ENCODE results near the gene TUSC2.
A peak's percentile ranks its signal among the peaks of the same experiment; 100 is the strongest.

The TUSC2 gene

DNA sequence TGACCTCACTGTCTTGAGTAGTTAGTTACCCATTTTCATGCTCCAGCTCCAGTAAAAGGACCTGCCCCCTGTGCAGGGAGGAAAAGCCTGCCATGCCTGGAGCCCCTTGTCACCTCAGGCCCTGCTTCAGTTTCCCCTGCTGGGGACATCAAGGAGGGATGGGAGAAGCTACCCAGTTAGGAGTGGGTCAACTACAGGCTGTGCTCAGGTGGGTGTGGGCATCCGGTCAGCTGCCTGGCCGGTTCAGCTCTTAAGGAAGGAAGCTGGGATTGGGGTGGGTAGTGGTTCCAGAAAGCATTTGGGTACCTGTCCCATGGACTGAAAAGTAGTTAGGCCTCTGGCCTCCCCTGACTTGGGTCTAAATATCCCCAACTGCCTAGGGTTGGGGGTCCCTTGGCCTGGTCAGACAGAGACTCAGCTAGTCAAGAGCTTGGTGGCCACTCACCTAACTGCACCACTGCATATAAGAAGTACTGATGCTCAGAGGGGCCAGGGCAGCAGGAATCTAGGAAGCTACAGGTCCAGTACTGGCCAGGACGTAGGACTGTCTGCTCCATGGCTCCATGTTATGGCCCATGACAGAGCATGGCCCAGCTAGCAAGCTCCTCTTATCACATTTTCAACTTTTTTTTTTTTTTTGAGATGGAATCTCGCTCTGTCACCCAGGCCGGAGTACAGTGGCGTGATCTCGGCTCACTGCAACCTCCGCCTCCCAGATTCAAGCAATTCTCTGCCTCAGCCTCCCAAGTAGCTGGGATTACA lies 48.6 kb downstream of the TUSC2 start:
- no peaks in the 10 kb centered on the region for H3K4me1 ChIP-seq (ENCODE audit: control insufficient read depth, low read depth, low read length)
- no peaks in the 10 kb centered on the region for H3K79me2 ChIP-seq (ENCODE audit: control insufficient read depth, insufficient read depth, low read length)
- H3K4me3 ChIP-seq (ENCODE audit: low read length), result no peak overlapping the region
- H2BK5ac ChIP-seq (ENCODE audit: low read length), result no peak overlapping the region
- H3K4me2 ChIP-seq (ENCODE audit: low read length), result no peak overlapping the region
- no CpG with 5 or more reads among the region's 8 CpGs for WGBS (ENCODE audit: extremely low coverage, insufficient coverage, low lambda C conversion rate)
- no peaks in the 10 kb centered on the region for H3K36me3 ChIP-seq (ENCODE audit: control insufficient read depth, insufficient read depth, low read length)
- H3K9ac ChIP-seq (ENCODE audit: low read length), result no peak overlapping the region
- no peaks in the 10 kb centered on the region for H3K79me1 ChIP-seq (ENCODE audit: low read length)
- H3K4ac ChIP-seq (ENCODE audit: low read depth, low read length), result no peak overlapping the region
- H3K18ac ChIP-seq (ENCODE audit: low read length), result no peak overlapping the region
- H2BK120ac ChIP-seq (ENCODE audit: low read depth, low read length), result no peak overlapping the region
- no peak overlapping the region for H3K27ac ChIP-seq (ENCODE audit: low read depth, low read length)
- H4K8ac ChIP-seq (ENCODE audit: low read depth, low read length), result no peak overlapping the region
- H2BK15ac ChIP-seq (replicated peaks; ENCODE audit: low read depth), result no peak overlapping the region
- peaks cover 11% of the 10 kb centered on the region for H3K27me3 ChIP-seq (ENCODE audit: insufficient read depth, low read length, poor library complexity)
- no peak overlapping the region for H4K5ac ChIP-seq (ENCODE audit: low read length)
- no peak overlapping the region for H3K23ac ChIP-seq (ENCODE audit: low read length)
- no peak overlapping the region for H3K56ac ChIP-seq (ENCODE audit: low read length)
- H2AK5ac ChIP-seq (ENCODE audit: low read length), result no peak overlapping the region
- DNase-seq, result no peak

DNA sequence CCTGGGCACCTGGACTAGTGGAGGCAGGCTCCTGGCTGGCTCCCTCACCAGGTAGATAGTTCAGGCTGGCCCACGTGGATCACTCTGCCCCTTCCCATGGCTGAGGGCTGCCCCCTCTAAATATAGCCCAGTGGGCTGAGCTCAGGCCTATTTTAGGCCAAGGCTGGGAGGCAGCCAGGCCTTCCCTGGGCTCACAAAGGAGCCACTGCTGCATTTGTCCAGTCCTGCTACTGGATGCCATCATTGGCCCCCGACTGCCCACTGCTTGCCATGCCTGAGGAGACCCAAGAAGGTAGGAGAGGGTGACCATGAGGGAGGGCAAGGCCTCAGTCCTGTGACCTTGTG lies 49.2 kb downstream of the TUSC2 start, which contains the start of gene LSMEM2:
Gene LSMEM2 (plus strand): TSS at position 208 of the 345 bp plus-strand sequence. CDS start 27 bp downstream, at position 235.
- no peak within 1 kb of the TSS for H2BK5ac ChIP-seq (ENCODE audit: low read length)
- no peaks in the 10 kb centered on the region for H3K4me1 ChIP-seq (ENCODE audit: control insufficient read depth, low read depth, low read length)
- H2BK120ac ChIP-seq (ENCODE audit: low read depth, low read length), result no peak within 1 kb of the TSS
- H3K79me1 ChIP-seq (ENCODE audit: low read length), result no peaks in the 10 kb centered on the region
- no peak within 1 kb of the TSS for H2BK15ac ChIP-seq (replicated peaks; ENCODE audit: low read depth)
- H3K9ac ChIP-seq (ENCODE audit: low read length), result no peak within 1 kb of the TSS
- H4K5ac ChIP-seq (ENCODE audit: low read length), result no peak within 1 kb of the TSS
- no peak within 1 kb of the TSS for H4K8ac ChIP-seq (ENCODE audit: low read depth, low read length)
- WGBS (ENCODE audit: extremely low coverage, insufficient coverage, low lambda C conversion rate), result no CpG with 5 or more reads among the region's 2 CpGs
- no peak within 1 kb of the TSS for H3K23ac ChIP-seq (ENCODE audit: low read length)
- H3K4ac ChIP-seq (ENCODE audit: low read depth, low read length), result no peak within 1 kb of the TSS
- H3K27me3 ChIP-seq (ENCODE audit: insufficient read depth, low read length, poor library complexity), result peaks cover 11% of the 10 kb centered on the region
- H2AK5ac ChIP-seq (ENCODE audit: low read length), result no peak within 1 kb of the TSS
- H3K56ac ChIP-seq (ENCODE audit: low read length), result no peak within 1 kb of the TSS
- no peaks in the 10 kb centered on the region for H3K36me3 ChIP-seq (ENCODE audit: control insufficient read depth, insufficient read depth, low read length)
- no peak within 1 kb of the TSS for H3K27ac ChIP-seq (ENCODE audit: low read depth, low read length)
- DNase-seq, result no peak
- H3K4me2 ChIP-seq (ENCODE audit: low read length), result no peak within 1 kb of the TSS
- H3K79me2 ChIP-seq (ENCODE audit: control insufficient read depth, insufficient read depth, low read length), result no peaks in the 10 kb centered on the region
- no peak within 1 kb of the TSS for H3K18ac ChIP-seq (ENCODE audit: low read length)
- H3K4me3 ChIP-seq (ENCODE audit: low read length), result no peak within 1 kb of the TSS

DNA sequence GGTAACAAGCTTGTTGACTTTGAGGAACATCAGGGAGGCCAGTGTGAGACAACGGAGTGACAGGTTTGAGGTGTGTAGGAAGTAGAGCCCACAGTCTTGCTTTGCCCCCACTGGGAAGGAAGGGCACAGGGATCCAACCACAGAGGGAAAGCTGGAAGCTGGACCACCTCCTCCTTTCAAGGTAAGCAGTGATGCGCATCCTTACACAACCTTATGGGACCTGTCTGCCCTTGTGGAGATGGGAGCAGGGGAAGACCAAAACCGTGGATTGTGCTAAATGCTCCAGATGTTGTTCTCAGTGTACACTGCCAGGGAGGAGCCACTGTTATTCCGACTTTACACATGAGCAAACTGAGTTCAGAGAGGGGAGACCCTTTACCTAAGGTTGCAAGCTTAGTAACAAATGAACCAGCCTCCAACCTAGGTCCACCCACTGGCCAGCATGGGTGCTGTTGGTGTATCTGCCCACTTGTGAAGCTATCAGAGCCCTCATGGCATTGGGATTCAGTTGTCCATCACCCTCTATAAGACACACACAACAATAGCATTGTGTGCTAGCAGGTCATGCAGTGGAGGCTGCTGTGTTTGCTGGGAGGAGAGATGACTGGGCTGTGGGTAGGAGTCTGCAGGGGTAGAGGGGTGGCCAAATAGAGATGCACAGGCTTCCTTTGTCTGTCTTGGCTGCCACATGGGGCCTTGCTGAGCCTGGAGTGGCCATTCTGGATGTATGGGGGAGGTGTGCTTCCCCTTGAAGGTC lies 49.7 kb downstream of the TUSC2 start:
- peaks cover 11% of the 10 kb centered on the region for H3K27me3 ChIP-seq (ENCODE audit: insufficient read depth, low read length, poor library complexity)
- no peaks in the 10 kb centered on the region for H3K36me3 ChIP-seq (ENCODE audit: control insufficient read depth, insufficient read depth, low read length)
- no peak overlapping the region for H2BK5ac ChIP-seq (ENCODE audit: low read length)
- WGBS (ENCODE audit: extremely low coverage, insufficient coverage, low lambda C conversion rate), result no CpG with 5 or more reads among the region's 4 CpGs
- no peak for DNase-seq
- H3K9ac ChIP-seq (ENCODE audit: low read length), result no peak overlapping the region
- no peak overlapping the region for H3K4ac ChIP-seq (ENCODE audit: low read depth, low read length)
- H3K56ac ChIP-seq (ENCODE audit: low read length), result no peak overlapping the region
- H2AK5ac ChIP-seq (ENCODE audit: low read length), result no peak overlapping the region
- H3K4me3 ChIP-seq (ENCODE audit: low read length), result no peak overlapping the region
- H3K79me1 ChIP-seq (ENCODE audit: low read length), result no peaks in the 10 kb centered on the region
- H3K27ac ChIP-seq (ENCODE audit: low read depth, low read length), result no peak overlapping the region
- H3K4me1 ChIP-seq (ENCODE audit: control insufficient read depth, low read depth, low read length), result no peaks in the 10 kb centered on the region
- no peak overlapping the region for H2BK15ac ChIP-seq (replicated peaks; ENCODE audit: low read depth)
- no peak overlapping the region for H4K5ac ChIP-seq (ENCODE audit: low read length)
- H3K79me2 ChIP-seq (ENCODE audit: control insufficient read depth, insufficient read depth, low read length), result no peaks in the 10 kb centered on the region
- H2BK120ac ChIP-seq (ENCODE audit: low read depth, low read length), result no peak overlapping the region
- no peak overlapping the region for H3K18ac ChIP-seq (ENCODE audit: low read length)
- H3K4me2 ChIP-seq (ENCODE audit: low read length), result no peak overlapping the region
- H3K23ac ChIP-seq (ENCODE audit: low read length), result no peak overlapping the region
- H4K8ac ChIP-seq (ENCODE audit: low read depth, low read length), result no peak overlapping the region

DNA sequence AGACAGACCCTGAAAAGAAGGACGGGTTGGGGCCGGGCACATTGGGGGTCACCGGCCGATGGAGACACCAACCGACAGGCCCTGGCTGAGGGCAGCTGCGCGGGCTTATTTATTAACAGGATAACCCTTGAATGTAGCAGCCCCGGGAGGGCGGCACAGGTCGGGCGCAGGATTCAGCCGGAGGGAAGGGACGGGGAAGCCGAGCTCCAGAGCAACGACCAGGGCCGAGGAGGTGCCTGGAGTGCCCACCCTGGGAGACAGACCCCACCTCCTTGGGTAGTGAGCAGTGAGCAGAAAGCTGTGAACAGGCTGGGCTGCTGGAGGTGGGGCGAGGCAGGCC lies 51.3 kb downstream of the TUSC2 start:
- Histone ChIP-seq H4K5ac (ENCODE audit: low read length) (no peak overlapping the region), H3K4me1 (ENCODE audit: control insufficient read depth, low read depth, low read length) (no peaks in the 10 kb centered on the region), H3K79me1 (ENCODE audit: low read length) (no peaks in the 10 kb centered on the region), H3K27me3 (ENCODE audit: insufficient read depth, low read length, poor library complexity) (peaks cover 11% of the 10 kb centered on the region), H3K4me2 (ENCODE audit: low read length) (no peak overlapping the region), H2AK5ac (ENCODE audit: low read length) (no peak overlapping the region), H3K56ac (ENCODE audit: low read length) (no peak overlapping the region), H3K9ac (ENCODE audit: low read length) (no peak overlapping the region), H3K36me3 (ENCODE audit: control insufficient read depth, insufficient read depth, low read length) (no peaks in the 10 kb centered on the region), H3K23ac (ENCODE audit: low read length) (no peak overlapping the region), H2BK5ac (ENCODE audit: low read length) (no peak overlapping the region), H3K27ac (ENCODE audit: low read depth, low read length) (no peak overlapping the region), H3K4ac (ENCODE audit: low read depth, low read length) (no peak overlapping the region), H2BK120ac (ENCODE audit: low read depth, low read length) (no peak overlapping the region), H3K18ac (ENCODE audit: low read length) (no peak overlapping the region), H3K79me2 (ENCODE audit: control insufficient read depth, insufficient read depth, low read length) (no peaks in the 10 kb centered on the region), H4K8ac (ENCODE audit: low read depth, low read length) (no peak overlapping the region), H2BK15ac (replicated peaks; ENCODE audit: low read depth) (no peak overlapping the region), H3K4me3 (ENCODE audit: low read length) (no peak overlapping the region)
- no peak for DNase-seq
- WGBS (ENCODE audit: extremely low coverage, insufficient coverage, low lambda C conversion rate), result no CpG with 5 or more reads among the region's 17 CpGs

DNA sequence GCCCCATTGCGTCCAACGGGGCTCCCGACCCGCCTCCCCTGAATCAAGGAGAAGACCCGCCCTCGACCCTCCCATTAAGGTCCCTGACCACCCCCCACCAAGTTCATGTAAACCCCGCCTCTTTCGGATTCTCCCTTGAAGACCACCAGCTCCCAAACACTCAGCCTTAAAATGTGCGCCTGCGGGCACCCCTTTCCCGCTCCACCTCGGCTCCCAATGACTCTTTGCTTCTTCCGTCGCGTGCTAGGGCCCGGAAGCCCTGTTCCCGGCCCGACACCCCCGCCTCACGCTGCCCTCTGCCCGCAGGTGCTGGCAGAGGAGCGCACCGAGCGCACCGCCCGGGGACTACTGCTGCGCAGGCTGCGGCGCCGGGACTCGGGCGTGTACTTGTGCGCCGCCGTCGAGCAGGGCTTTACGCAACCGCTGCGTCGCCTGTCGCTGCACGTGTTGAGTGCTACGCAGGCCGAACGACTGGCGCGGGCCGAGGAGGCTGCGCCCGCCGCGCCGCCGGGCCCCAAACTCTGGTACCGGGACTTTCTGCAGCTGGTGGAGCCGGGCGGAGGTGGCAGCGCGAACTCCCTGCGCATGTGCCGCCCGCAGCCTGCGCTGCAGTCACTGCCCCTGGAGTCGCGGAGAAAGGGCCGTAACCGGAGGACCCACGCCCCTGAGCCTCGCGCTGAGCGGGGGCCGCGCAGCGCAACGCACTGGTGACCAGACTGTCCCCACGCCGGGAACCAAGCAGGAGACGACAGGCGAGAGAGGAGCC lies 51.8 kb downstream of the TUSC2 start:
- Histone ChIP-seq H3K4me2 (ENCODE audit: low read length) (no peak overlapping the region), H4K5ac (ENCODE audit: low read length) (no peak overlapping the region), H3K27ac (ENCODE audit: low read depth, low read length) (no peak overlapping the region), H3K4me3 (ENCODE audit: low read length) (no peak overlapping the region), H2BK5ac (ENCODE audit: low read length) (no peak overlapping the region), H4K8ac (ENCODE audit: low read depth, low read length) (no peak overlapping the region), H3K79me2 (ENCODE audit: control insufficient read depth, insufficient read depth, low read length) (no peaks in the 10 kb centered on the region), H3K4ac (ENCODE audit: low read depth, low read length) (no peak overlapping the region), H3K4me1 (ENCODE audit: control insufficient read depth, low read depth, low read length) (peaks cover 3% of the 10 kb centered on the region), H3K79me1 (ENCODE audit: low read length) (no peaks in the 10 kb centered on the region), H3K27me3 (ENCODE audit: insufficient read depth, low read length, poor library complexity) (peaks cover 11% of the 10 kb centered on the region), H2BK120ac (ENCODE audit: low read depth, low read length) (no peak overlapping the region), H3K9ac (ENCODE audit: low read length) (no peak overlapping the region), H3K23ac (ENCODE audit: low read length) (no peak overlapping the region), H3K56ac (ENCODE audit: low read length) (peak overlapping the region; percentile 5), H2AK5ac (ENCODE audit: low read length) (no peak overlapping the region), H2BK15ac (replicated peaks; ENCODE audit: low read depth) (no peak overlapping the region), H3K18ac (ENCODE audit: low read length) (no peak overlapping the region), H3K36me3 (ENCODE audit: control insufficient read depth, insufficient read depth, low read length) (no peaks in the 10 kb centered on the region)
- WGBS (ENCODE audit: extremely low coverage, insufficient coverage, low lambda C conversion rate), result no CpG with 5 or more reads among the region's 79 CpGs
- no peak for DNase-seq
